Activated CD4-positive, alpha-beta T cell treated with anti-CD3 and anti-CD28 coated beads, Interleukin-2, amount 50 U/mL, for 48 hours (primary cell): Measurements from ENCODE around the gene EHMT1.
"Not testable (repeated sequence)": the region's sequence is repeated elsewhere in the genome, so short reads cannot be mapped to it uniquely, and the experiment has no call there.

Experiments
- DNase-seq, 2 experiments: peaks; one replicate each; pipeline ENCODE4 v3.0.0-alpha.2; 2020

The EHMT1 gene

DNA sequence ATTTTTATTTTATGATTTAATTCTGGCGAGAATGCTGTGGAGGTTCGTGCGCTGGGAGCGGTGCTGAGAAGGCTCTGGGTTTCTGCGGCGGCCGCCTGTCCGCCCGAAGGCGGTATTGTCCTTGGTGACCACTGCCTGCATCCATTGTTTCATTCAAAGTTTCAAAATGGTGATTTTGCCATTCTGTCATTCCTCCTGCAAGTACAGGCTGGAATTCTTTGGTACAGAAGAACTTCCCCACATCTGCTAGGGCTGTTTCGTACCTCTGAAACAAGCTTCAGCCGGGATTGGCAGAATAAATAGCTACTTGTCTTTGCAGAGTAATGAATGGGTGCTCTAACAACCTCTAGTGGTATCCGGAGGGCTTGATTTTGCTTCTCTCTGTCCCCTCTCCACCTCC lies 146.2 kb downstream of the EHMT1 start:
- no peak for DNase-seq

- DNase-seq: no peak
Measured at GRCh38 chr9:137765536-137765935, 146.7 kb downstream of the EHMT1 start.

DNA sequence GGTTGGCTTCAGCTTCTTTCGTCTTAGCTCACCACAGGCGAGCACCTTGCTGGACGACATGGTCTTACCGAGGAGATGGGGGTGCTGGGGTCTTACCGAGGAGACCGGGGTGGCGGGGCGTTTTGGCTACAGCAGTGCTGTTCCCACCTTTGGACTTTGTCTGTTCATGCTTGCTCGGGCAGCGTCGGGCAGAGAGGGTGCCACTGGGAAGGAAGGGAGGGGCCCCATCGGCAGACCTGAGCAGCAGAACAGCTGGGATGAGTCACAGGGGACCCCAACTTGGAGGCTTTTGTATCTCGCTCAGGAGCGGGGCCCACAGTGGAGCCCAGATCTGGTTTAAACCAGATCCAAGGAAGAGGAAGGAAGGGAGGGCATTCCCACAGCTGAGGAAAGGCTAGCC lies 152.8 kb downstream of the EHMT1 start:
- DNase-seq: no peak

GRCh38 chr9:137772281-137772873 lies 153.6 kb downstream of the EHMT1 start:
- no peak for DNase-seq

- no peak for DNase-seq
Measured at GRCh38 chr9:137774775-137775386, 156.1 kb downstream of the EHMT1 start.

DNA sequence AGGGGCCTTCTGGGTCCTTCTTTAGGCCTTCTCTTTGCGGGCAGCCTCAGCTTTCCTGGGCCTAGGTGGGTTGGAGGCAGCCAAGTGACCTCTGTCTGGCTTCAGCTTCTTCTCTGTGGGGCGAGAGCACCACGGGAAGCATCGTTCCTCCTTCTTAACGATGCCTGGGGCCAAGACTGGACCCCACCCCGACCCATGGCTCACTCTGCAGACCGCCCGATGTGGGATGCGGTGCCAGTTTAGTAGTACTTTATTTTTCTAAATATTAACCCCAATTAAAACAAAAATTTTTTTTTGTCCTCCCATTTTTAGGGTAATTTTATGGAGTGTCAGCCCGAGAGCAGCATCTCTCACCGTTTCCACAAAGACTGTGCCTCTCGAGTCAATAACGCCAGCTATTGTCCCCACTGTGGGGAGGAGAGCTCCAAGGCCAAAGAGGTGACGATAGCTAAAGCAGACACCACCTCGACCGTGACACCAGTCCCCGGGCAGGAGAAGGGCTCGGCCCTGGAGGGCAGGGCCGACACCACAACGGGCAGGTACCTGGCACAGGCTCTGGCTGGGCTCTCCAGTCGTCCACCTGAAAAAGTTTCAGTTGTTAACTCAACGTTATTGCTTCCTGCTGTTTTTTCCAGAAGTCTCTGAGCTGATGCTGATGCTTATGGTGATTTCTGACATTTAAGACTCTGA lies 157.6 kb downstream of the EHMT1 start:
- DNase-seq: no peak

DNA sequence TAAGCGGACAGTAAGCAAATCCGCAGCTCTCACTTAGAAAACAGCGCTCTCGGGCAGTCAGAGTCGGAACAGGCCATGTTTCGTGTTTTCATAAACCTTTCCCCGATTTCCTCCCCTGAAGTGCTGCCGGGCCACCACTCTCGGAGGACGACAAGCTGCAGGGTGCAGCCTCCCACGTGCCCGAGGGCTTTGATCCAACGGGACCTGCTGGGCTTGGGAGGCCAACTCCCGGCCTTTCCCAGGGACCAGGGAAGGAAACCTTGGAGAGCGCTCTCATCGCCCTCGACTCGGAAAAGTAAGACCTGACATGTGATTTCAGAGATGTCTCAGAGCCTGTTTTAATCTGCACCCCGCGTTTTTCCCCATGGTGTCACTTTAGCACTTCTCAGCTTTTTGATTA lies 159.0 kb downstream of the EHMT1 start:
- DNase-seq: no peak

DNA sequence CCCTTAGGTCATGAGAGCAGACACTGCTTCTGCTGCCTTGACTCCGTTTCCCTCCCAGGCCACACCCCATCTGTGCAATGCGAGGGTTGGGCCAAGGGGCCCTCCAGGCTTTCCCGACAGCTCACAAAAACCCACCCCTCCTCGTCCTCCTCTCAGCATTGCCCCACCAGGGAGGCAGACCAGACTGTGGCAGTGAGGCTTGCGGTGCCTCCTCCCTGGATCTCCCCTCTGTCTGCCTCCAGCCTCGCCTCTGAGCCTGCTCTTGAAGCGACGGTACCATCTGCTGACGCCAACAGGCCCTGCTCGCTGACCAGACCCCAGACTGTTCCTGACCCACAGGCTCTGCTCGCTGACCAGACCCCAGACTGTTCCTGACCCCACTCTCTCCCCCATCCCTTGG lies 159.5 kb downstream of the EHMT1 start:
- no peak for DNase-seq

DNA sequence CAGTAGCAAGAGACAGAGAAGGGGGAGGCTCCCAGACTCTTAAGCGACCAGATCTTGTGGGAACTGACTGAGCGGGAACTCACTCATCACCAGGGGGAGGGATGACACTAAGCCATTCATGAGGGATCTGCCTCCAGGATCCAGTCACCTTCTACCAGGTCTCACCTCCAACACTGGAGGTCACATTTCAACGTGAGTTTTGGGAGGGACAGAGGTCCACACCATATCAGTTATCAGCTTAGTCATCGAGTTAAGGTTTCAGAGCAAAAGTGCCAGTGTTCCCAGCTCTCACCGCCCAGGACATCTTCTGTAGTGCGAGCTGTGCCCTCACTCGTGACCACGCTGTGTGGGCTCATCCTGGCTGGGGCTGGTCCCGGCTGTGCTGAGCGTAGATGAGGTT lies 160.1 kb downstream of the EHMT1 start:
- no peak for DNase-seq

DNA sequence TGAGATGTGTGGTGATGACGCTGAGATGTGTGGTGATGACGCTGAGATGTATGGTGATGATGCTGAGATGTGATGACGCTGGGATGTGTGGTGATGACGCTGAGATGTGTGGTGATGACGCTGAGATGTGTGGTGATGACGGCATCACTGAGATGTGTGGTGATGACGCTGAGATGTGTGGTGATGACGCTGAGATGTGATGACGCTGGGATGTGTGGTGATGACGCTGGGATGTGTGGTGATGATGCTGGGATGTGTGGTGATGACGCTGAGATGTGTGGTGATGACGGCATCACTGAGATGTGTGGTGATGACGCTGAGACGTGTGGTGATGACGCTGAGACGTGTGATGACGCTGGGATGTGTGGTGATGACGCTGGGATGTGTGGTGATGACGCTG lies 161.2 kb downstream of the EHMT1 start:
- not testable (repeated sequence) for DNase-seq

GRCh38 chr9:137781906-137782585 lies 163.2 kb downstream of the EHMT1 start:
- DNase-seq: no peak

DNA sequence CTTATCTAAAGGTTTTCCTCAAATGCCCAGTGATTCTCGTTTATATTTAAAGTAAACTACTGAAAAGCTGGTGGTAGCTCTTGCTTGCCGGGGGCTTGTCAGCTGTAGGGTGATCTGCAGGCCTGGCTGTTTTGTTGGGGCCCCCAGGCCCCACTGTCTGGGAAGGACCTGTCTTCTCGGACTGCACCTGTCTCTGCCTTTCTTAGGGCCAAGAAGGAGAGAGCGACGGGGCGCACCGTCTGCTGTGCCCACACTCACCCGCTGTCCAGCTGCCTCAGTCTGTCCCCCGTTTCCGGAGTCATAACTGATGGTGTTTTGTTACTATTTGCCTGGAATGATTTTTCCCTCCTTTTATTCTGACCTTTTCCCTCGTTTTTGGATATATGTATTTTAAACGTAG lies 164.7 kb downstream of the EHMT1 start:
- no peak for DNase-seq

GRCh38 chr9:137784046-137784445 lies 165.2 kb downstream of the EHMT1 start:
- no peak for DNase-seq

DNA sequence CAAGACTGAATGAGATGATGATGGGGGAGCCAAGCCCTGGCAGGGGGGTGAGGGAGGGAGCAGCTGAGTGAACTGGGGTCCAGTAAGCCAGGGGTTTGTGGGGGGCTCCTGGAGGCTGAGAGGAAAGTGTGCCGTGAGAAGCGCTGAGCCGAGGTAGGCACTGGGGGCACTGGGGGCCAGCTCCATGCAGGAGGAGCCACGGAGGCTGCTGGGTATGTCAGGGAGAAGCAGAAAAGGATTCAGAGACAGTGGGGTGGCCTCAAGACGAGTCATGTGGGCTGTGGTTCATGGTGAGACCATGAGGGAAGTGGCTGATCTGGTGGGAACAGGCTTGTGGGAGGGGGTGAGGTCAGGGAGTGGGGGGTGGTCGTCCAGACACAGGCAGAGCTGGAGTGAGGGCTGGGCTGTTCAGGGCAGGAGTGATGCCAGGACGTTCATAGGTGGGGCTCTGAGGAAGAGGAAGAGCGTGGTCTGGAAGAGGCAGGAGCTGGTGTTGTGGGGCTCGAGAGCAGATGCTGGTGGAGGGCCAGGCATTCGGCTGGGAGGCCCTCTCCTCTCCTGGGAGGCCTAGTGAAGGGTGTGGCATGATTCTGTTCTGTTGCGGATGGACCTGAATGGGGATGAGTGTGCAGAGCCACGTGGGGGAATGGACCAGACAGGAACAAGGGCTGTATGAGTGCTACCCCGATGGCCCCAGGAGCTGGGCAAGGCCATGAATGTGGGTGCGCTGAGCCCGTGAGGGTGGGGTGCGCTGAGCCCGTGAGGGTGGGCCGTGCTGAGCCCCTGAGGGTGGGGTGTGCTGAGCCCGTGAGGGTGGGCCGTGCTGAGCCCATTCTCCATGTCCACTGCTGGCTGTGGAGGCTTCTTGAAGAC lies 166.1 kb downstream of the EHMT1 start:
- DNase-seq: no peak

GRCh38 chr9:137785704-137786161 lies 166.9 kb downstream of the EHMT1 start:
- DNase-seq: no peak

- no peak for DNase-seq
Measured at GRCh38 chr9:137786511-137786920, 167.7 kb downstream of the EHMT1 start.

DNA sequence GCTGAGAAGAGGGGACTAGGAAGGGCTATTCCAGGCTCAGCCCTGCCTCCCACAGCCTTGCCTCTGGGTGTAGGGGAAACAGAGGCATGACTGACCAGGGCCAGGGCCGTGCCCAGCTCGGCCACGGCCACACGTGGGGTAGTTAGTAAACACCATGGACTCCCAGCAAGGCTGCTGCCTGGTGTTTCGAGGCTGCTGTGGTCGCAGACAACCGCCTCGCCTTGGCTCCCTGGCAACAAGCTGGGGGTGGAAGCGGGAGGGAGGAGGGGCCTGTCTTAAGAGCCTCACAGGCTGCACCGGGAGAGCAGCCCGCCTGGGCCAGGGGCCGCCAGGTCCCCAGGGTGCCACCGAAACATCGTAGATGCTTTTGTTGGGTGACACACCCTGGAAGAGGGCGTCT lies 168.6 kb downstream of the EHMT1 start:
- DNase-seq: no peak

- no peak for DNase-seq
Measured at GRCh38 chr9:137787786-137788505, 169.1 kb downstream of the EHMT1 start.

DNA sequence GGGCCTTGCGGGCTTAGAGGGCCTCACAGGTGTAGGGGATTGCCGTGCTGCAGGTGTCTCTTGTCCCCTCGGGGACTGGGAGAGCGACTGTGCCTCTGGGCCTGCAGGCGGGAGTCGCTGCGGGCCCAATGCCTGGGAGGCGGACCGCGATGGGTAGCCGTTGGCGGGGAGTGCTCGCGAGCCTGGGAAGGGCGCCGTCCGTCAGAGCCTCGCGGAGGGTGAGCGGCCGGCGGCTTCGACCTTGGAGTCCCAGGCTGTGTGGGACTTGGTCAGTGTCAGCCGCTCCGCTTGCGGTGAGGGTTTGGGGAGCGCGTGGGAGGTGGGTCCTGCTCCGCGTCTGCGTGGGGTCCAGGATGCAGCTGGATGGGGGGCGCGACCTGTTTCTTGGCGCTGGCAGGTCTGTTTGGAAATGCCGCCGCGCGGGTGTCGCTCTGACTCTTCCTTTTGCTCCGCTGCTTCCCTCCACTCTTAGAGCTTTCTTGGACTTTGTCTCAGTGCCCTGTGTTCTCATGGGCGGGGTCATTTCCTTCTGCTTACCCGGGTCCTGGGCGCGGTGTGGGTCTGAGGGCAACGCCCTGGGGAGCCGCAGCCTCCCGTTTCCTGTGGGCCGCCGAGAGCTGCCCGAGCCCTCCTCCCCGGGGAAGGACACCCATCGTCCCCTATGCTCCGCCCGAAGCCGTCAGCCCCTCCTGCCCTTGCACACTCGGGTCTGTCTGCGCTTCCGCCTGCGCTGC lies 169.9 kb downstream of the EHMT1 start:
- no peak for DNase-seq

DNA sequence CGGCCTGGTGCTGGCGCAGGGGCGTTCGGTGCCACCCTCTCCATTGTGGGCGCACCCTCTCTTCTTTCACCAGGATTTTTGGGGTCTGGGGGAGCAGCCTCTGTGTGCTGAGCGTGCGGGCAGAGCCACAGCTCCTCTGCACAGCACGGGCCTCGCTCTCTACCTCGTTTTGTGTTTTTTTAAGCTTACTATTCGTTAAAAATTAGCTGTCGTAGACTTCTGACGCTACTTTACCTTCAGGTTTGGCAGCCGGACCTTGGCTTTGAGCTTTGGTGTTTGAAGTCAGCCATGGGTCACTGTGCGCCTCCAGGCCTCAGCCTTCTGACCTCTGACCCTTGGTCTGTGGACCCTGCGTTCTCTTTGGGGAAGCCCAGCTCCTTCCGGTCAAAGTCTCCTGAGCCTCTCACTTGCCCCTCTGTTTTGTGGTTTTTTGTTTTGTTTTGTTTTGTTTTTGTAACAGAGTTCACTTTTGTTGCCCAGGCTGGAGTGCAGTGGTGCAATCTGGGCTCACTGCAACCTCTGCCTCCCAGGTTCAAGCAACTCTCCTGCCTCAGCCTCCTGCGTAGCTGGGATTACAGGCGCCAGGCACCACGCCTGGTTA lies 170.6 kb downstream of the EHMT1 start:
- DNase-seq: no peak

DNA sequence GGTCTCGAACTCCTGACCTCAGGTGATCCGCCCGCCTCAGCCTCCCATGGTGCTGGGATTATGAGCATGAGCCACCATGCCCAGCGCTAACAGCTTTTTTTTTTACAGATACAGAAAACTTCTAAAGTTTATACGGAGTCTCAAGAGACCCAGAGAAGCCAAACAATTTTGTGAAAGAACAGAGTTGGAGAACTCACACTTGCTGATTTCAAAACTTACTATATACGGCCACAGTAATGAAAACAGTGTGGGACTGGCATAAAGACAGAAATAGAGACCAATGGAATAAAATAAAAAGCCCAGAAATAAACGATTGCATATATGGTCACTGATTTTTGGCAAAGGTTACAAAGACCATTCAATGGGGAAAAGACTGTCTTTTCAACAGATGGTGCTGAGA lies 173.1 kb downstream of the EHMT1 start:
- no peak for DNase-seq
